Smooth muscle cell (in vitro differentiated cells): ENCODE measurements around the gene EDA. TPM values are rescaled to one million over a fixed set of nuclear protein-coding genes. Genes with fewer than 3 reads are reported as not detected.

Experiments
- DNase-seq: peaks from one replicate; lab custom pipeline; 2025; ENCODE audit not compliant: unreplicated experiment; lab: John Stamatoyannopoulos, UW
- H2AFZ ChIP-seq: fragments of 200-600 bp; sonication (generic); 2 replicates; pipeline ENCODE4 v1.6.0; 2016; ENCODE audit warnings: antibody characterized with exemption, low read depth, mild to moderate bottlenecking
- H3F3A ChIP-seq: fragments of 200-600 bp; sonication (generic); 2 replicates; pipeline ENCODE4 v1.6.0; 2017; ENCODE audit warnings: antibody characterized with exemption, low read depth
- H3K27ac ChIP-seq: fragments of 200-600 bp; sonication (generic); 2 replicates; pipeline ENCODE4 v1.5.1; 2016; ENCODE audit warnings: low read depth, mild to moderate bottlenecking
- H3K27me3 ChIP-seq: fragments of 200-600 bp; sonication (generic); 2 replicates; pipeline ENCODE4 v1.6.1; 2016; ENCODE audit warnings: low read depth, mild to moderate bottlenecking
- H3K36me3 ChIP-seq: fragments of 200-600 bp; sonication (generic); 2 replicates; pipeline ENCODE4 v1.5.1; 2016; ENCODE audit warnings: low read depth
- H3K4me1 ChIP-seq: fragments of 200-600 bp; sonication (generic); 2 replicates; pipeline ENCODE4 v1.5.1; 2016; ENCODE audit warnings: low read depth
- H3K4me2 ChIP-seq: fragments of 200-600 bp; sonication (generic); 2 replicates; pipeline ENCODE4 v1.6.0; 2016; ENCODE audit warnings: mild to moderate bottlenecking
- H3K4me3 ChIP-seq: fragments of 200-600 bp; sonication (generic); 2 replicates; pipeline ENCODE4 v1.5.1; 2016; ENCODE audit warnings: mild to moderate bottlenecking
- H3K79me2 ChIP-seq: fragments of 200-600 bp; sonication (generic); 2 replicates; pipeline ENCODE4 v1.6.0; 2016; ENCODE audit warnings: low read depth, mild to moderate bottlenecking
- H3K9ac ChIP-seq: fragments of 200-600 bp; sonication (generic); 2 replicates; pipeline ENCODE4 v1.6.0; 2016; ENCODE audit warnings: low read depth
- H3K9me3 ChIP-seq: fragments of 200-600 bp; sonication (generic); replicated peaks from 2 replicates; pipeline ENCODE4 v1.5.1; 2016; ENCODE audit warnings: low read depth
- H4K20me1 ChIP-seq: fragments of 200-600 bp; sonication (generic); 2 replicates; pipeline ENCODE4 v1.6.0; 2016; ENCODE audit warnings: low read depth
- WGBS: methylation state at CpG from one replicate; pipeline ENCODE4 v1.1.7; 2016; ENCODE audit warnings: low lambda C conversion rate; 5-methylcytosine and 5-hydroxymethylcytosine counted together
- polyA plus RNA-seq: library from polyadenylated mRNA; unstranded; fragments of >200 nt; fragmentation: Nextera tagmentation; extraction: Ambion mirVana; gene quantifications from 2 replicates; pipeline ENCODE4 v1.2.1, GENCODE V29; 2016
- total RNA-seq: library from RNA; depleted of rRNA; stranded (reverse); fragments of >200 nt; gene quantifications from 2 replicates; pipeline ENCODE4 v1.2.3, GENCODE V29; 2014
- TF ChIP-seq, protein P1 (sequence below): fragments of 200-600 bp; sonication (generic); IDR thresholded peaks from 2 replicates; pipeline ENCODE4 v1.5.1; 2017; ENCODE audit warnings: borderline replicate concordance, mild to moderate bottlenecking, antibody characterized with exemption; ENCODE audit not compliant: insufficient read depth, poor library complexity, severe bottlenecking

Gene EDA
- total and polyA plus RNA-seq, 2 experiments from 2014 or later = 2.0 TPM; not detected in 1

GRCh38 chrX:69724307-69724706 is 108.4 kb downstream of the EDA start:
- H3K27ac ChIP-seq = no peak overlapping the region
- TF ChIP-seq, protein P1, sequence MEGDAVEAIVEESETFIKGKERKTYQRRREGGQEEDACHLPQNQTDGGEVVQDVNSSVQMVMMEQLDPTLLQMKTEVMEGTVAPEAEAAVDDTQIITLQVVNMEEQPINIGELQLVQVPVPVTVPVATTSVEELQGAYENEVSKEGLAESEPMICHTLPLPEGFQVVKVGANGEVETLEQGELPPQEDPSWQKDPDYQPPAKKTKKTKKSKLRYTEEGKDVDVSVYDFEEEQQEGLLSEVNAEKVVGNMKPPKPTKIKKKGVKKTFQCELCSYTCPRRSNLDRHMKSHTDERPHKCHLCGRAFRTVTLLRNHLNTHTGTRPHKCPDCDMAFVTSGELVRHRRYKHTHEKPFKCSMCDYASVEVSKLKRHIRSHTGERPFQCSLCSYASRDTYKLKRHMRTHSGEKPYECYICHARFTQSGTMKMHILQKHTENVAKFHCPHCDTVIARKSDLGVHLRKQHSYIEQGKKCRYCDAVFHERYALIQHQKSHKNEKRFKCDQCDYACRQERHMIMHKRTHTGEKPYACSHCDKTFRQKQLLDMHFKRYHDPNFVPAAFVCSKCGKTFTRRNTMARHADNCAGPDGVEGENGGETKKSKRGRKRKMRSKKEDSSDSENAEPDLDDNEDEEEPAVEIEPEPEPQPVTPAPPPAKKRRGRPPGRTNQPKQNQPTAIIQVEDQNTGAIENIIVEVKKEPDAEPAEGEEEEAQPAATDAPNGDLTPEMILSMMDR = no peak
- WGBS = 50% methylated on average over 2 of the region's 2 CpGs

DNA sequence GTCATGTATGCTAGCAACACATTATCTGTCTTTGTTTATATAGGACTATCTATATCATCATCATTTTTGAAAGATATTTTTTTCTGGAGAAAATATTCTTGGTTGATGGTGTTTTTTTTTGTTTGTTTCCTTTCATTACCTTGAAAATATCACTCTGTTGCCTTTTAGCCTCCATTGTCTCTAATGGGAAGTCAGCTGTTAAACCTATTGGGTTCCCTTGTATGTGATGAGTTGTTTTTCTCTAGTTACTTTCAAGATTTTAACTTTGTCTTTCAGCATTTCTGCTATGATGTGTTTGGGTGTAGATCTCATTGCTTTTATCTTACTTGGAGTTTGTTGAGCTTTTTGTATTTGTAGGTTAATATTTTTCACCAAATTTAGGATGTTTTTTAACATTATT is 124.4 kb downstream of the EDA start:
- H3K79me2 ChIP-seq = no peaks in the 10 kb centered on the region
- no peak overlapping the region for H3K4me2 ChIP-seq
- TF ChIP-seq, protein P1 = no peak
- no peaks in the 10 kb centered on the region for H3F3A ChIP-seq
- no peaks in the 10 kb centered on the region for H3K9me3 ChIP-seq
- H4K20me1 ChIP-seq = no peaks in the 10 kb centered on the region
- no peak overlapping the region for H2AFZ ChIP-seq
- no peak overlapping the region for H3K27ac ChIP-seq
- no peak for DNase-seq
- no peak overlapping the region for H3K4me3 ChIP-seq
- no peaks in the 10 kb centered on the region for H3K27me3 ChIP-seq
- no peak overlapping the region for H3K9ac ChIP-seq
- no peaks in the 10 kb centered on the region for H3K4me1 ChIP-seq
- H3K36me3 ChIP-seq = no peaks in the 10 kb centered on the region

More at GRCh38 chrX:69724307-69724706, 108.4 kb downstream of the EDA start:
- Histone ChIP-seq H3K27me3 (no peaks in the 10 kb centered on the region), H3K4me3 (no peak overlapping the region), H3K4me2 (no peak overlapping the region), H3K9ac (no peak overlapping the region), H3K4me1 (no peaks in the 10 kb centered on the region), H3K79me2 (no peaks in the 10 kb centered on the region), H3F3A (no peaks in the 10 kb centered on the region), H4K20me1 (no peaks in the 10 kb centered on the region), H2AFZ (no peak overlapping the region), H3K36me3 (no peaks in the 10 kb centered on the region), H3K9me3 (no peaks in the 10 kb centered on the region)
- DNase-seq = no peak

DNA sequence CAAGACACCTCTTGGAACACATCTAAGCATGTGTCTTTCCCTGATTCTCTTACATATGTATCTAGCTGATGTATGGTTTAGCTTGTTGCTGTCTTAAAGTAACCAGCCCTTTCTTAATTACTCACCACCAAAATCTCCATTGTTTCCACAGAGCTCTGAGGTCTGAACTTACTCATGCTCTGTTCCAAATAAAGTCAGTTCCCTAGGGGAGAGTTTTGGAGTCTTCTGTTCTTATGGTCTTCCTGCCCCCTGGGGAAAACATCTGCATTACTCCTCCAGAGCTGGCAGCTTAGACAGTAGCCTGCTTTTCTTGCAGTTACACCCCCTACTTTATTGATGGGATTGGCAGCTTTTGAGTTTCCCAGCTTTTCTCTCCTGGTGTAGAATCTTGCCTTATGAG is 125.8 kb downstream of the EDA start:
- no peak overlapping the region for H3K4me3 ChIP-seq
- H3K4me1 ChIP-seq = no peaks in the 10 kb centered on the region
- H2AFZ ChIP-seq = no peak overlapping the region

GRCh38 chrX:69746051-69746450 is 130.1 kb downstream of the EDA start:
- no peak overlapping the region for H2AFZ ChIP-seq
- no peaks in the 10 kb centered on the region for H3F3A ChIP-seq
- no peaks in the 10 kb centered on the region for H3K4me1 ChIP-seq
- no peaks in the 10 kb centered on the region for H3K36me3 ChIP-seq
- DNase-seq = no peak
- H3K79me2 ChIP-seq = no peaks in the 10 kb centered on the region
- H3K4me3 ChIP-seq = no peak overlapping the region
- no peak overlapping the region for H3K4me2 ChIP-seq
- no peak overlapping the region for H3K9ac ChIP-seq
- TF ChIP-seq, protein P1 = no peak
- H3K27me3 ChIP-seq = no peaks in the 10 kb centered on the region
- no peaks in the 10 kb centered on the region for H3K9me3 ChIP-seq
- H3K27ac ChIP-seq = no peak overlapping the region
- H4K20me1 ChIP-seq = no peaks in the 10 kb centered on the region

More for the DNA sequence above, 125.8 kb downstream of the EDA start:
- TF ChIP-seq, protein P1 = no peak
- Histone ChIP-seq H3K36me3 (no peaks in the 10 kb centered on the region), H3K27ac (no peak overlapping the region), H4K20me1 (no peaks in the 10 kb centered on the region), H3F3A (no peaks in the 10 kb centered on the region), H3K9me3 (no peaks in the 10 kb centered on the region), H3K4me2 (no peak overlapping the region), H3K79me2 (no peaks in the 10 kb centered on the region), H3K27me3 (no peaks in the 10 kb centered on the region), H3K9ac (no peak overlapping the region)
- DNase-seq = no peak
